A549 treated with DMSO at 1 μM for 4 hours (cell line): ENCODE results near the gene EXOC3L2. TPM values are rescaled to one million over a fixed set of nuclear protein-coding genes. Genes with fewer than 3 reads are reported as not detected.

Experiments
- total RNA-seq: library from RNA; stranded (reverse); fragments of 200-300 nt; extraction: Qiagen RNA extraction; gene quantifications from 5 replicates; pipeline ENCODE4 v1.2.3, GENCODE V29; 2022; ENCODE audit warnings: low read depth

Gene EXOC3L2
- total RNA-seq: 0.80 to 1.3 TPM (median 0.99 TPM) in 5 replicates

GRCh38 chr19:45245334-45245787 lies at the start of gene EXOC3L2:
EXOC3L2 (minus strand) TSS chr19:45245407; CDS start chr19:45239045, 6,362 bp downstream.

GRCh38 chr19:45250832-45251451 lies 5.7 kb upstream of the EXOC3L2 start, which contains the start of gene MARK4:
MARK4 (plus strand) TSS chr19:45251271; CDS start chr19:45251589, 318 bp downstream.

GRCh38 chr19:45178262-45179071 lies 66.7 kb downstream of the EXOC3L2 start, which contains the start of gene BLOC1S3:
BLOC1S3 (plus strand) TSS chr19:45178784; CDS start chr19:45179297, 513 bp downstream.

GRCh38 chr19:45177817-45178261 lies 67.4 kb downstream of the EXOC3L2 start, which contains the start of gene TRAPPC6A:
TRAPPC6A (minus strand) TSS chr19:45178237; CDS start chr19:45178218, 19 bp downstream.

Other genes starting within 250 kb of the EXOC3L2 start
- gene RELB, start 243.9 kb downstream of the EXOC3L2 start, total RNA-seq: 41.9 to 59.2 TPM (median 49.1 TPM) in 5 replicates
- gene CLASRP, start 206.4 kb downstream of the EXOC3L2 start, total RNA-seq: 54.6 to 69.9 TPM (median 62.3 TPM) in 5 replicates
- gene ZNF296, start 168.9 kb downstream of the EXOC3L2 start, total RNA-seq: 6.6 to 9.2 TPM (median 7.7 TPM) in 5 replicates
- gene GEMIN7, start 166.1 kb downstream of the EXOC3L2 start, total RNA-seq: 83.7 to 92.7 TPM (median 88.0 TPM) in 5 replicates
- gene PPP1R37, start 152.2 kb downstream of the EXOC3L2 start, total RNA-seq: 19.5 to 31.8 TPM (median 29.7 TPM) in 5 replicates
- gene NKPD1, start 84.4 kb downstream of the EXOC3L2 start, total RNA-seq: 0.04 to 0.09 TPM (median 0.05 TPM) in 5 replicates
- gene TRAPPC6A, start 67.2 kb downstream of the EXOC3L2 start, total RNA-seq: 34.8 to 41.6 TPM (median 37.2 TPM) in 5 replicates
- gene BLOC1S3, start 66.6 kb downstream of the EXOC3L2 start, total RNA-seq: 11.6 to 15.2 TPM (median 13.4 TPM) in 5 replicates
- 5.4 to 9.7 TPM (median 7.3 TPM) in 5 replicates for gene MARK4, start 5.9 kb upstream of the EXOC3L2 start, total RNA-seq
- gene CKM, start 77.5 kb upstream of the EXOC3L2 start, total RNA-seq: 0.11 TPM in 1 of 5 replicates, not detected in the others
- 0.50 to 0.83 TPM (median 0.54 TPM) in 5 replicates for gene KLC3, start 95.3 kb upstream of the EXOC3L2 start, total RNA-seq
- 10.2 to 14.6 TPM (median 13.4 TPM) in 5 replicates for gene ERCC2, start 125.2 kb upstream of the EXOC3L2 start, total RNA-seq
- gene PPP1R13L, start 159.7 kb upstream of the EXOC3L2 start, total RNA-seq: 30.2 to 35.2 TPM (median 31.0 TPM) in 5 replicates
- gene POLR1G, start 161.2 kb upstream of the EXOC3L2 start, total RNA-seq: 40.7 to 56.0 TPM (median 48.7 TPM) in 5 replicates
- 147 to 163 TPM (median 151 TPM) in 5 replicates for gene ERCC1, start 178.5 kb upstream of the EXOC3L2 start, total RNA-seq
- gene FOSB, start 222.6 kb upstream of the EXOC3L2 start, total RNA-seq: 15.1 to 22.9 TPM (median 18.9 TPM) in 5 replicates